Measurements from ENCODE around the gene EPHB6. TPM values are rescaled to one million over a fixed set of nuclear protein-coding genes. Genes with fewer than 3 reads are reported as not detected.

Gene EPHB6
- total RNA-seq, 2 donors from 2014 or later, result 9.3 to 11.1 TPM

DNA sequence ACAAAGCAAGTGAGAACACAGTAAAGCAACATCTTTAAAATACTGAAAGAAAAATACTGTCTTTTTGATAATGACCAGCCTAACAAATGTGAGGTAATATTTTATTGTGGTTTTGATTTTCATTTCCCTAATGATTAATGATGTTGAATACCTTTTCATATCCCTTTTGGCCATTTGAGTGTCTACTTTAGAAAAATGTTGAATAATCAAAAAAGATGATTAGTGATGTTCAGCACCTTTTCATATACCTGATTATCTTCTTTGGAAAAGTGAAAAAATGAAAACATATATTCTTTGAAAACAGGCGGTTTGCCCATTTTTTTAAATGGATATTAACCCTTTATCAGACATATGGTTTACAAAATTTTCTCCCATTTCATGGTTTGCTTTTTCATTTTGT is 32.2 kb upstream of the EPHB6 start:
- no peak for DNase-seq
- intact Hi-C loops (cut with DNase I), result no loop called here
- no peak for ATAC-seq

DNA sequence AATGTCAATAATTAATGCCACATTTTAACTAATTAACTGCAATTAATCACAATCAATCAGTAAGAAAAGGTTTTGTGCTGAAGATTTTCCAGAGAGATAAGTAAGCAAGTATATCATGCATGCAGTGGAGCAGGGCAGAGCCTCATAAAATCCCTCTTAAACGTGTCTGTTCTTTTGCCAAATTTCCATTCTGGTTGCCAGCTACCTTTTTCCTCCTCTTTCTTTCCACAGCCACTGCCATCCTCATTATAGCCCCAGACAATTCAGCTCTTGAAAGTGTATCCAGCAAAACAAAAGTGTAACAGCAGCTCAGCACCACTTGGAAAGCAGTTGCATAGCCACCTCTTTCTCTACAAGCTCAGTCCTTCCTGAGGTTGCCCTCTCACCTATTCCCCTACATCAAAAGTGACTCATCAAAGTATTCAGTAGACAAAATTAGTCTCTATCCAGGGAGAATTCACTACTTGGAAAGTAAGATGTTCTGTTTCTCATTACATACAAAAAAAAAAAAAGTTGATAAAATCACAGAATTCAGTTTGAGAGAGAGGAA is 26.9 kb upstream of the EPHB6 start:
- intact Hi-C loops (cut with DNase I), result no loop called here

DNA sequence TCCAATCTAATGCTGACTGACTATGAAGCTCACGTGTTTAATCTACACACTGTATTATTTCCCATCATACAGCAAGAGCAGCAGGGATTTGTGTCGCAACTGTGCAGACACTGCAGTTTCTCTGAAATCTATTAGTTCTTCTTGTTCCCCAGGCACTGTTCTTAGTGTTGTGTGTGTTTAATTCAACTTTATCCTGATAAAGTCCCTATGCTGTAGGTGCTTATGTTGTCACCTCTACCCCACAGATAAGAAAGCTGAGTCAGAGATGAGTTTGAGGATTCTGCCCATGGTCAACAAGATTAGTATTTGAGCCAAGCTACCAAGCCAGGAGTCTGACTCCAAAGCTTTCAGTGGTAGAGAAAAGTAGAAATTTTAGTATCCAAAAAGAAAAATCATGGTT is 22.5 kb upstream of the EPHB6 start:
- intact Hi-C loops (cut with DNase I), result no loop called here
- peak in 1 of 2 donors; percentile 18 for ATAC-seq
- no peak for DNase-seq

More for the DNA sequence above, 26.9 kb upstream of the EPHB6 start:
- no peak for DNase-seq
- ATAC-seq, result no peak

- peak in 1 of 2 donors; percentile 73 for ATAC-seq
- intact Hi-C loops (cut with DNase I), result no loop called here
- DNase-seq, result no peak
These were observed 21.5 kb upstream of the EPHB6 start for GRCh38 chr7:142833174-142834048.

DNA sequence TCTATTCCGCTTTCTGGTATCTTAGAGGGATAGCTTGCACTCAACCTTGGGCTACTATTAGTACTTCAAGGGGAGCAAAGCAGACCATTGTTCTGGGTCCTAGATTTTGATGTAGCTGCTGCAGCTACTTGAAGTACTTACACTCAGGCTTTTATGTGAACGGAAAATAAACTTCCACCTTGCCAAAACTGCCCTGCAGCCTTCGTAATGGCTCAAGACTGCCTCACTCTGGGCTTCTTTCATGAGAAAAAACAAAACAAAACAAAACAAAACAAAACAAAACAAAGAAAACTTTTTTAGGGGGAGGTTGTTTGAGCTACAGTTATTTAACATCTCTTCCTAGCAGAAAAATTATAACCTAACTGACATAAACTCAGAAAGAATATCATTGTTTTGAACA is 19.4 kb upstream of the EPHB6 start:
- DNase-seq (no peak), ATAC-seq (no peak)
- intact Hi-C loops (cut with DNase I), result no loop called here

- intact Hi-C loops (cut with DNase I), result no loop called here
These were observed 18.4 kb upstream of the EPHB6 start for GRCh38 chr7:142836426-142836825.

DNA sequence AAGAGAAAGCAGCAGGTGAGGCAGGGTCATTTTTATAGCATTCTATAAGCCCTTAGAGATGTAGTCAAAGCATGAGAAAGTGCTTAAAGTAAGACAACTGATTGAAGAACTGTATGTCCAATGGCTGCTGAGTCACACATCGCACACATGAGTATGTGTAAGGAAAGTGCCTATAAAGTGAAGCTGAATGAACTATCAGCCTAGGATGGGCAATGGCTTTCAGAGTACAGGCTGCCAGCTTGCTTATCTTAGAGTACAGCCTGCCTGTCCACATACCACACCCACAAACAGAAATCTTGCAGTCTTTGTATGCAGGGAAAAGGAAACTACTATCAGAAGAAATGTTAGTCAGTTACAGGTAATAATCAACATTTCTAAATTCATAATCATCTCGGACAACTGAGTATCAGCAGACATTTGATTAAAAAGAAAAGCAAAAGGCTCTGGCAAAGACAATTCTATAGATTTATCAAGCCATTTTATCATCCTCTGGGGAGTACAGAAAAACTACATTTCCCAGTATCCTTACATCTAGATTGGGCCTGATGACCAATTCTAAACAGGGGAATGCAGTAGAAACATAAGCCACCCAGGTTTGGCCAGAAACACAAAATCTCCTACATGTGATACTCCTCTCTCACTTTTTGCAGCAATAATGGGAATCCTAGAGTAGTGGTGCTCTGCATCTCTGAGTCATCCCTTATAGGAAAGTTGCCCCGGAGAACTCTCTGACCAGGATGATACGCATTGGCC is 16.2 kb upstream of the EPHB6 start:
- peak in 1 of 2 donors; percentile 53 for ATAC-seq

More at GRCh38 chr7:142836426-142836825, 18.4 kb upstream of the EPHB6 start:
- no peak for DNase-seq
- no peak for ATAC-seq

GRCh38 chr7:142842251-142842766 is 12.6 kb upstream of the EPHB6 start:
- no peak for ATAC-seq
- no peak for DNase-seq
- intact Hi-C loops (cut with DNase I), result no loop called here

More for the DNA sequence above, 16.2 kb upstream of the EPHB6 start:
- DNase-seq, result no peak
- intact Hi-C loops (cut with DNase I), result no loop called here

DNA sequence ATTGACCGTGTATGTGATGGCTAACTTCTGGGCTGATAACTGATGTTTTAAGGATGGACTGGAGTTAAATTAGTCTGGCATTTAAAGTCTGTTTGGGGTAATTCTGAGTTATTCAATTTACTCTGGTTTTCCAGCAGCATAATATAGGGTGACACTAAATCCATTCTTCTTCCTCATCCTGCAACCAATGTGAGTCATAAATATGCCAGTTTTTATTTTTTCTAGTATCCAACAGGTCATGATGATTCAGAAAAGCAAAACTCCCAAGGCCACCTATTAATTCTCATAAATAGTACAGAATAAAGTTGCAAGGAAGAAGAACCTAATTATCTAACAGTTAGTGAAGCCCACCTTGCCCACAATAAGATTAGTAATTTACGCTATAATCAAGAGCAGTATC is 7.5 kb upstream of the EPHB6 start:
- DNase-seq (no peak), ATAC-seq (no peak)
- intact Hi-C loops (cut with DNase I), result no loop called here

- ATAC-seq, result no peak
- no peak for DNase-seq
- intact Hi-C loops (cut with DNase I), result loop anchor here in 1 of 2 donors (5.0 to 10.0 kb wide), 3 partner anchors 56 to 366 kb away; no protein-coding TSS in a partner anchor
These were observed 3.6 kb upstream of the EPHB6 start for GRCh38 chr7:142851269-142851668.

DNA sequence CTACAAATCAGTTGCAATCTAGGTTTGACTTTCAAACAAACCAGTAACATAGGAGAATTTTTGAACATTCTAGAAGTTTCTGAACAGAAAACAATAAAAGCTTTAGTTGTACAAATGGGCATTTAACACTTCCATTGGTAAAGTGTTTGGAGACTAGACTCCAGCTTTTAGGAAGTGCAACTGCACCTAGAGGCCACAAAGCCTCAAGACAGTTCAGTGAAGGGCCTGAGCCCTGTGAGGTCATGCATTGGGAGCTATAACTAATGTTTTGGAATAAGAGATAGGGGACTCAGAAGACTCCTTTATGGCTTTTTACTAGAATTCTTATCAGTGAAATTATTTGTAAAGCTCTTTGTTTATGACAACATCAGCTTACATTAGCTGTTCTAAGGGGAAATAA is 3.0 kb upstream of the EPHB6 start:
- intact Hi-C loops (cut with DNase I), result loop anchor here in 1 of 2 donors (5.0 to 10.0 kb wide), 3 partner anchors 57 to 365 kb away; no protein-coding TSS in a partner anchor
- ATAC-seq, result no peak
- DNase-seq, result no peak

DNA sequence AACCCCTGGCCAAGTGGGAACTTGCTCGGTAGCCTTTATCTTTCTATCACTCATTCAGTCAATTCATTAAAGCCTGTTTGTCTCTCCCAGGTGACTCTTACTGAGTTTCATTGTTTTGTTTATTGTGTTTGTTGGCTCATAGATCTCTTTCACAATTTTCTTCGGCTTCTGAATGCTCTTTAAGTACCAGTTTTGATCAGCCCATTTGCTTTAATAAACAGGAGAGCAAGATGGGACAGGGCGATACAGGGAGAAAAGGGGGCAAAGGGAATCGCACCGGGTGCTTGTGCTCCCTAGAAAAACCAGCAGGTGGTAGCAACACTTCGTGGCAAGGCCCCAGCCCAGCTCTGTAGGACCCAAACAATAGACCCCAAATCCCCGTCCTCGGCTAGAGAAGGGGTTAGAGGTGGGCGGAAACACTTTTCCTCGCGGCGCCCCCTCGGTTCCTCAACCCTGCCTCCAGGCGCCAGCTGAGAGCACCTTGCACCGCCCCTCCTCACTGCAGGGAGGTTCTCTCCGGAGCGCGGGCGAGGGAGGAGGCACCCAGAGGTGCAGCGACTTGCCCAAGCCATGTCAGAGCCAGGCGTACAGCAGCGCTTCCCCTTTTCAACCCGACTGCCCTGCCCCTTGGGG is 1.0 kb upstream of the EPHB6 start:
- peak; percentile 59 to 76 for ATAC-seq
- intact Hi-C loops (cut with DNase I), result loop anchor here (2.0 to 10.0 kb wide), 4 partner anchors 59 to 363 kb away; no protein-coding TSS in a partner anchor
- peak; percentile 65 for DNase-seq

DNA sequence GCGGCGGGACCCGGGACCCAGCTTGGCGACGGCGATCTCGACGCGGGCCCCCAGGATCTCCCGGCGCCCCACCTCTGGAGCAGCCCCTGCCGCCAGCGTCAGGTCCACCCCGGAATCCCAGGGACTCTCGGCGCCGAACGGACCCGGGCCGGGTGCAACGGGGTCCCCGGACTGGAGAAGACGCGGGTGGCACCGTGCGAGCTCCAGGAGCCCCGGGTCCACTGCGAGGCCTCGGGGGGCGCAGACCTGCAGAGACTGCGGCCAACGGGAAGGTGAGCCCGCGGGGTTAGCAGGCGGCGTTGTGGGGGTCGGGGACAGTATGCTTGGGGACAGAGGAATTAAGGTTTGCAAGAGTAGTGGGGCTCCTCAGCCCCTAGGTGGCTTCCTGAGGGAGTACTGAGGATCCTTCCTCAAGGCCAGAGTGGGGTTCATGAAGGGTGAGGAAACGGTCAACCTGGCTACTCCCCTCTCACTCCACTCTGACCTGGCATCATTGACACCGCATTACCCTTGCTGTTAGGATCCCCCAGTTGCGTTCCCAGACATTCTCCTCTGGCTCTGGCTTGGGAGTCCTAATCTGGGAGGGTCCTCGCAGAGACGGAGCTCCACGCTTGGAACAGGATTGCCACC is 353 bp downstream of the EPHB6 start:
- intact Hi-C loops (cut with DNase I), result loop anchor here (2.0 to 10.0 kb wide), 3 partner anchors 60 to 150 kb away; no protein-coding TSS in a partner anchor

DNA sequence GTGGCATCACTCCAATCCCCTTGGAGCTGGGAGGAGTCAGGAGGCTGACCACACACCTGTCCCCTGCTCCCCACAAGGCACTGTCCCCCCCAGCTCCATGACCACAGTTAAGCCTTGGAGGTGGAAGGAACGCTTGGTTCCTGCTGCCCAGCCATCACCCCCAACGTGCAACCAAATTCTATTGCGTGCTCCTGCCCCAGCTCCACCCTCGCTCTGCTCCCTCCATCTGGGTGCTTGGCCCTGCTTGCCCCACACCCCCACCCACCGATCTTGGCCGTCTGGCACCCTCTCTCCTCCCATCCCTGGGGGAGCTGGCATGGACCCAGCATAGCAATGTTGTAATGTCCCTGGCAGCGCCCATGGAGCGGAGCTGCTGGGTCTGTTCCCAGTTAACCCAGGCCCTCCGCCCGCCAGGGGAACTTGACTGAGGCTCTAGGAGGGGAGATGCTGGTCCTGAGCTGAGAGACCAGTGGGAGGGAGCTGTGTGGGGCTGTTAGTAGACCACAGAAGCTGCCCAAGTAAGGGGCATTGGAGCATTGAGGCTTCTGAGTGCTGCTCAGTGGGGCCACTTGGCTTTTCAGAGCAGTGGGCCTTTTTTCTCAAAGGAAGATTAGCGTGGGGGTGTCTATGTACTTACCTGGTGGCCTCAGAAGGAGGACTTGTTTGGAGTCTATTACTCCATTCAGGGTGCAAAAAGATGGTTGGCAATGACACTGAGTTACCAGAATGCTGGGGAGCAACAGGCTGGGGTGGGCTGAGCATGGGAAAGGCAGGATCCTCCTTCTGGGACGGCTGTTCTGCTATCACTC is 1.1 kb downstream of the EPHB6 start:
- intact Hi-C loops (cut with DNase I), result loop anchor here (2.0 to 10.0 kb wide), 3 partner anchors 61 to 149 kb away; no protein-coding TSS in a partner anchor
- DNase-seq, result peak; percentile 70
- peak; percentile 35 to 54 for ATAC-seq

More for the DNA sequence above, 353 bp downstream of the EPHB6 start:
- DNase-seq (no peak), ATAC-seq (peak in 1 of 2 donors; percentile 6)

- intact Hi-C loops (cut with DNase I), result loop anchor here in 1 of 2 donors (10.0 kb wide), 2 partner anchors 62 to 148 kb away; no protein-coding TSS in a partner anchor
- DNase-seq (no peak), ATAC-seq (no peak)
These were observed 1.8 kb downstream of the EPHB6 start for GRCh38 chr7:142856565-142857245.

DNA sequence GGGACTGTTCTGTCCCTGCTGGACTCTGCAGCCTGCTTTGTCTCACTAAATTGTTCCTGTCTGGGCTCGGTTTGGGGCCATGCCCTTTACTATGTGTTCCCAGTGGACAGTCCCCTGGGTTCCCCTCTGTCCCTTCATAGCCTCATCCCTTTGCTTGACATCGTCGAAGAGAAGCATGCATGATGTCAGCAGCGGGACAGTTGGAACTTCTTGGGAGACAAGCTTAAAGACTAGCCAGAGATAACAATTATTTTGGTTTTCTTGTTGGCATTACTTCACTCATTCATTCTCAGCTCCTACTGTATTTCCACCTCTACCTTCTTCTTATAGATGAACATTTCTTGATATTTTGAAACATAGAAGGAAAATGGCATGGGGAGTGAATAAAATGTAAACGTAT is 2.7 kb downstream of the EPHB6 start:
- intact Hi-C loops (cut with DNase I), result loop anchor here in 1 of 2 donors (10.0 kb wide), 2 partner anchors 63 to 147 kb away; no protein-coding TSS in a partner anchor
- ATAC-seq (no peak), DNase-seq (no peak)

- no peak for DNase-seq
- no peak for ATAC-seq
- intact Hi-C loops (cut with DNase I), result loop anchor here in 1 of 2 donors (10.0 kb wide), 2 partner anchors 65 to 145 kb away; no protein-coding TSS in a partner anchor
These were observed 4.5 kb downstream of the EPHB6 start for GRCh38 chr7:142859411-142859810.

Data from left cardiac atrium (tissue), 4 donors.